Uterus (tissue), 4 donors: ENCODE measurements around the gene LRBA. TPM values are rescaled to one million over a fixed set of nuclear protein-coding genes. Genes with fewer than 3 reads are reported as not detected.

ENCODE experiments used
- DNase-seq, 2 donors: peaks; one replicate each; pipeline ENCODE4 v3.0.0-alpha.2; 2019 to 2020
- H3K27ac ChIP-seq, 2 donors: fragments of 200-600 bp; sonication (generic); 1 replicate in 1 of 2; 2 replicates in 1 of 2; pipeline ENCODE4 v1.5.1; 2016 to 2018
- H3K27me3 ChIP-seq, 2 donors: fragments of 200-600 bp; sonication (generic); one replicate each; pipeline ENCODE4 v1.5.1; 2018 to 2019; ENCODE audit warnings: control low read depth in 1 of 2
- H3K36me3 ChIP-seq, 2 donors: fragments of 200-600 bp; sonication (generic); one replicate each; pipeline ENCODE4 v1.5.1; 2019; ENCODE audit warnings: control low read depth in 1 of 2
- H3K4me1 ChIP-seq, 2 donors: fragments of 200-600 bp; sonication (generic); one replicate each; pipeline ENCODE4 v1.5.1; 2018 to 2019; ENCODE audit warnings: control low read depth in 1 of 2
- H3K4me3 ChIP-seq, 2 donors: fragments of 200-600 bp; sonication (generic); 1 replicate in 1 of 2; 2 replicates in 1 of 2; pipeline ENCODE4 v1.5.1; 2018 to 2019; ENCODE audit warnings: mild to moderate bottlenecking in 1 of 2
- H3K9me3 ChIP-seq, 2 donors: fragments of 200-600 bp; sonication (generic); one replicate each; pipeline ENCODE4 v1.5.1; 2019; ENCODE audit warnings: control low read depth in 1 of 2
- POLR2A ChIP-seq, 2 donors: fragments of 450-650 bp; IDR thresholded peaks; one replicate each; pipeline ENCODE4 v1.6.1; 2016; ENCODE audit warnings: antibody characterized with exemption in 2 of 2, mild to moderate bottlenecking in 1 of 2, moderate library complexity in 1 of 2
- intact Hi-C: fragments of 100-400 bp; cut with DNase I; formaldehyde crosslinking; loops from one replicate; pipeline ENCODE4 v1.15.1; 2023; ENCODE audit warnings: low total_unique reads
- total RNA-seq, 4 donors: library from RNA; depleted of rRNA in 3 of 4; stranded (reverse); fragments of >200 nt in 3 of 4; gene quantifications; one replicate each; pipeline versions ENCODE4 v1.1.0 to v1.2.4, GENCODE V29; 2014 to 2023
- TF ChIP-seq, protein P1 (sequence below), 4 experiments: fragments of 200-600 bp in 2 of 4; fragments of 450-650 bp in 2 of 4; sonication (generic) in 2 of 4; IDR thresholded peaks; one replicate each; pipeline ENCODE4 v1.5.1; 2016 to 2019; ENCODE audit warnings: antibody characterized with exemption in 4 of 4, mild to moderate bottlenecking in 2 of 4, moderate library complexity in 1 of 4
- donor health status: DM: yes; HTN: yes; CAD: no.

LRBA gene
- total RNA-seq, 4 donors from 2014 or later, result 32.0 to 126 (median 41.7) TPM

DNA sequence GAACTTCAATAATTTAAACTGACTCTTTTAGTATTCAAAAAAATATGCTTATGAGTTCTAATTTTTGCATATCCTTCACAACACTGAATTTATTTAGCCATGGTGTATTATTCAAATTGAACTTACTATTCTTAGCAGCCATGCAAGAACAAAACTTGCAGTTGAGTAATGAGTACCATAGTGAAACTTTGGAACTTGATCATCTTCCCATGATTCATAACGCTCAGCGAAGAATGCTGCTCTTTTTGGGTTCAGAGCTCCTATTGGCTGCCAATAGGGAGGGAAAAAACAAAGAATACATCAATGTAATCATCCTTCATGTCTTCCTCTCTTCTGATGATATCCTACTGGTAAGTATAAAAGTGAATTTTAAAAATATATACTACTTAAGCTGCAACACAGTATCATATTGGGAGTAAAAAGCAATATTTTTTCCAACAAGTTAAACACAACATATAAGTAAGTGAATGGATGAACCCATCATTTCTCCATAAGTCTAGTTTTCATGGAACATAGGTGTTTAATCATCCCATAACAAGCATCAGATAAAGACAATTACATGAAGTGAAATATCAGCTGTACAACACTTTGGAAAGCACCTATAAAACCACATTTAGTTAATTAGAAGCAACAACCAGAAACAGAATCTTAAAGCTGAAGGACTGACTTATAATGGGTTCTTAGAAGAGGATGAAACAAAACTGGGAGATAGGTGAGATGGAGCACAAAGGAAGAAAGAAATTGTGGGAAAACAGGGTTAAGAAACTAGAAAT, 578.3 kb downstream of the LRBA start:
- Histone ChIP-seq H3K36me3 (no peaks in the 10 kb centered on the region), H3K27ac (no peak overlapping the region), H3K4me3 (no peak overlapping the region), H3K4me1 (no peaks in the 10 kb centered on the region), H3K27me3 (no peaks in the 10 kb centered on the region), H3K9me3 (no peaks in the 10 kb centered on the region)
- TF ChIP-seq POLR2A (IDR thresholded peaks at IDR 0.05), result no peak
- TF ChIP-seq, protein P1, sequence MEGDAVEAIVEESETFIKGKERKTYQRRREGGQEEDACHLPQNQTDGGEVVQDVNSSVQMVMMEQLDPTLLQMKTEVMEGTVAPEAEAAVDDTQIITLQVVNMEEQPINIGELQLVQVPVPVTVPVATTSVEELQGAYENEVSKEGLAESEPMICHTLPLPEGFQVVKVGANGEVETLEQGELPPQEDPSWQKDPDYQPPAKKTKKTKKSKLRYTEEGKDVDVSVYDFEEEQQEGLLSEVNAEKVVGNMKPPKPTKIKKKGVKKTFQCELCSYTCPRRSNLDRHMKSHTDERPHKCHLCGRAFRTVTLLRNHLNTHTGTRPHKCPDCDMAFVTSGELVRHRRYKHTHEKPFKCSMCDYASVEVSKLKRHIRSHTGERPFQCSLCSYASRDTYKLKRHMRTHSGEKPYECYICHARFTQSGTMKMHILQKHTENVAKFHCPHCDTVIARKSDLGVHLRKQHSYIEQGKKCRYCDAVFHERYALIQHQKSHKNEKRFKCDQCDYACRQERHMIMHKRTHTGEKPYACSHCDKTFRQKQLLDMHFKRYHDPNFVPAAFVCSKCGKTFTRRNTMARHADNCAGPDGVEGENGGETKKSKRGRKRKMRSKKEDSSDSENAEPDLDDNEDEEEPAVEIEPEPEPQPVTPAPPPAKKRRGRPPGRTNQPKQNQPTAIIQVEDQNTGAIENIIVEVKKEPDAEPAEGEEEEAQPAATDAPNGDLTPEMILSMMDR (IDR thresholded peaks at IDR 0.05), result no peak
- DNase-seq, result no peak
- intact Hi-C loops, result no loop called here

DNA sequence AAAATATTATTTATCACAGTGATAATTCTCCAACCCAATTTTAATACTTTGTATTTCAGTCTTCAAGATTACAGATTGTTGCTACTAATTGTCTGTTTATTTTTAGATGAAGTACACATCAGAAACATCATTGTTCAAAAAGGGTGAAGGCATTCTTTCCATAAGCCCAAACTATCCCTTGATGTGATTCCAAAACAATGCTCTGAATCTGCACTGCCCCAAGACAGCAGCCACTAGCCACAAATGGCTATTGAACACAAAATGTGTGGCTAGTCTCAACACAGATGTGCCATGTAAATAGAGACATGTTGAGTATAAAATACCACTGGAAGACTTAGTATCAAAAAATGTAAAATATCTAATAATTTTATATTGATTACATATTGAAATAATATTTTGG, 583.9 kb downstream of the LRBA start:
- H3K27me3 ChIP-seq, result no peaks in the 10 kb centered on the region
- H3K27ac ChIP-seq, result no peak overlapping the region
- intact Hi-C loops, result no loop called here
- DNase-seq, result no peak
- H3K36me3 ChIP-seq, result no peaks in the 10 kb centered on the region
- no peaks in the 10 kb centered on the region for H3K4me1 ChIP-seq
- H3K9me3 ChIP-seq, result no peaks in the 10 kb centered on the region
- no peak for TF ChIP-seq POLR2A (IDR thresholded peaks at IDR 0.05)
- TF ChIP-seq, protein P1 (IDR thresholded peaks at IDR 0.05), result no peak
- H3K4me3 ChIP-seq, result no peak overlapping the region

DNA sequence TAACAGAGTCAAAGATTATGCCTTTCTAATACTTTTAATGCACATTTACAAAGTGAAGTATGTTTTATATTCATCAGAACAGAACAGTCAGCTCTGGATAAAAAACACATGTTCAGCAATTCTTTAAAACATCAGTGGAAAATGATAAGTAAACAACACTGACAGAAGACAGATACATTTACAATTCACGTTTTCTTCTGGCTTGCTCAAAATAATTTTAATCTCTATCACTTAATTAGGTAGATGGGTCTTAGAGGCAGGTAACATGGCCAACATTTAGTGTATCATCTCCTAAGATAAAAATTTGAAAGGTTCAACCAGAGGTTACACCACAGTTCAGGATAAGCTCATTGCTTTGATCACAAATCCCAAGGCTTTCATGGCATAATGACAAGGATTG, 589.9 kb downstream of the LRBA start:
- Histone ChIP-seq H3K36me3 (no peaks in the 10 kb centered on the region), H3K4me1 (no peaks in the 10 kb centered on the region), H3K4me3 (no peak overlapping the region), H3K9me3 (no peaks in the 10 kb centered on the region), H3K27ac (no peak overlapping the region), H3K27me3 (no peaks in the 10 kb centered on the region)
- intact Hi-C loops, result no loop called here
- TF ChIP-seq, protein P1 (IDR thresholded peaks at IDR 0.05), result no peak
- no peak for TF ChIP-seq POLR2A (IDR thresholded peaks at IDR 0.05)
- no peak for DNase-seq

DNA sequence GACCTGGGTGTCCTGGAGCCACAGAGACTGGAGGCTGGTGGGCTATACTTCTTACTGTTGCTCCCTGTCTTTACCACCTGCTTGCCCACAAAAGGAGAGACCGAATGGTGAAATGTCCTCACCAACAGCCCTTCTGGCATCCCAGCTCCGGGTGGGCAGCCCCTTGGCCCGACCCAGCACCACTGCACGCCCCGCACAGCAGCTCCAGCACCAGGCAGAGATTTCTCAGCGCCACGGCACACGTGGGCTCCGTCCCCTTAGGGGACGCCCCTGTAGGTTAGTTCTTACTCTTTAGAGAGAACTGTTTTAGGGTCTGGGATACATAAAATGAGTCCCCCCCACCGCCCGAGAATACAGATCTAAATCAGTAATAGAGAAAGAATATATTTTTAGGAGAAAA, 591.6 kb downstream of the LRBA start:
- no peak for DNase-seq
- Histone ChIP-seq H3K9me3 (no peaks in the 10 kb centered on the region), H3K27ac (no peak overlapping the region), H3K27me3 (no peaks in the 10 kb centered on the region), H3K4me1 (no peaks in the 10 kb centered on the region), H3K4me3 (no peak overlapping the region), H3K36me3 (no peaks in the 10 kb centered on the region)
- intact Hi-C loops, result no loop called here
- TF ChIP-seq POLR2A (IDR thresholded peaks at IDR 0.05), result no peak
- TF ChIP-seq, protein P1 (IDR thresholded peaks at IDR 0.05), result no peak

DNA sequence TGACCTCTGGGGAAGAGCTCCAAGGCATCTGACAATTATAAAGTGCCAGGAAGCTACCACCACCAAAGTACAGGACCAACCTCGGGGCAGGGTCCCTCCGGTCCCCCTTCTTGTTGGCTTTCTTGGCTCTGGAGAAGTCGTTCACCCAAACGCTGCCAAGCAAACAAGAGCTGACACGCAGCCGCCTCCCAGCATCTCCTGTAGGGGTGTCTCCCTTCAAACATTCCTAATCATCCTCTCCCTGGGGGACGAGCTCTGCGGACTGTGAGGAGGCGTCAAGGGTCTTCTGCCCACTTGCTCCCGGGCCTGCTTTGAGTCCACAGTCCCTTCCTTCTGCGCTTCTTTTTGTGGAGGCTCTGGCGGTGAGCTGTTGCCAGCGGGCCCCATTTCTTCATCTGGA, 592.0 kb downstream of the LRBA start:
- TF ChIP-seq POLR2A (IDR thresholded peaks at IDR 0.05), result no peak
- TF ChIP-seq, protein P1 (IDR thresholded peaks at IDR 0.05), result no peak
- no peaks in the 10 kb centered on the region for H3K4me1 ChIP-seq
- DNase-seq, result no peak
- no peaks in the 10 kb centered on the region for H3K27me3 ChIP-seq
- no peak overlapping the region for H3K27ac ChIP-seq
- no peaks in the 10 kb centered on the region for H3K36me3 ChIP-seq
- H3K9me3 ChIP-seq, result no peaks in the 10 kb centered on the region
- intact Hi-C loops, result no loop called here
- no peak overlapping the region for H3K4me3 ChIP-seq
